IMR-90 (cell line): ENCODE results near the gene STIM1. TPM values are rescaled to one million over a fixed set of nuclear protein-coding genes. Genes with fewer than 3 reads are reported as not detected.

Source experiments
- ATAC-seq: fragments of 200-7000 bp; cut with Tn5 transposase; 2 replicates; pipeline ENCODE4 v1.9.1; 2020; ENCODE audit warnings: low read depth, mild to moderate bottlenecking, moderate library complexity
- BruUV-seq: library from RNA; stranded (reverse); fragments of 400-500 nt; replicated peaks from 2 replicates; lab custom pipeline; 2021; lab: Mats Ljungman, UMichigan
- CTCF ChIA-PET: fragments of 300-600 bp; formaldehyde crosslinking; extraction: SDS; loops from one replicate; lab custom pipeline; 2021; ENCODE audit warnings: antibody characterized with exemption; lab: Yijun Ruan, JAX
- POLR2A ChIA-PET: fragments of 300-600 bp; sonication (Branson Sonifier 250); formaldehyde crosslinking; loops from one replicate; lab custom pipeline; 2022; ENCODE audit warnings: antibody characterized with exemption; ENCODE audit not compliant: unreplicated experiment; lab: Charles Lee
- DNase-seq: peaks from one replicate; pipeline ENCODE4 v3.0.0; 2013
- H2AFZ ChIP-seq: replicated peaks from 2 replicates; pipeline ENCODE3; 2013; ENCODE audit warnings: low read length, mild to moderate bottlenecking; ENCODE audit not compliant: poor library complexity
- H2AK5ac ChIP-seq: 2 replicates; pipeline ENCODE4 v1.6.1; 2013; ENCODE audit warnings: low read depth, low read length, inconsistent platforms
- H2AK9ac ChIP-seq: replicated peaks from 2 replicates; pipeline ENCODE3; 2013; ENCODE audit warnings: mild to moderate bottlenecking, low read depth, low read length, moderate library complexity; ENCODE audit not compliant: poor library complexity
- H2BK120ac ChIP-seq: 2 replicates; pipeline ENCODE4 v1.6.1; 2013; ENCODE audit warnings: low read depth, low read length, inconsistent platforms
- H2BK15ac ChIP-seq: 3 replicates; pipeline ENCODE4 v1.6.1; 2013; ENCODE audit warnings: low read depth, low read length, inconsistent platforms
- H2BK20ac ChIP-seq: 2 replicates; pipeline ENCODE4 v1.6.1; 2013; ENCODE audit warnings: low read depth, mild to moderate bottlenecking, inconsistent platforms, low read length, moderate library complexity
- H2BK5ac ChIP-seq: 2 replicates; pipeline ENCODE4 v1.6.1; 2013; ENCODE audit warnings: mild to moderate bottlenecking, low read depth, low read length, inconsistent platforms; ENCODE audit not compliant: poor library complexity, severe bottlenecking
- H3K14ac ChIP-seq: replicated peaks from 2 replicates; pipeline ENCODE4 v1.6.1; 2013; ENCODE audit warnings: low read depth, low read length, inconsistent platforms
- H3K18ac ChIP-seq: 2 replicates; pipeline ENCODE4 v1.6.1; 2013; ENCODE audit warnings: low read depth, low read length, control low read depth
- H3K23ac ChIP-seq: 2 replicates; pipeline ENCODE4 v1.6.1; 2013; ENCODE audit warnings: low read depth, low read length, inconsistent platforms
- H3K27ac ChIP-seq: 2 replicates; pipeline ENCODE4 v1.5.1; 2013; ENCODE audit warnings: mild to moderate bottlenecking, control low read depth, low read length; ENCODE audit not compliant: insufficient read depth
- H3K27me3 ChIP-seq: 2 replicates; pipeline ENCODE4 v1.6.1; 2013; ENCODE audit warnings: low read length; ENCODE audit not compliant: control insufficient read depth, insufficient read depth
- H3K36me3 ChIP-seq: 2 replicates; pipeline ENCODE4 v1.6.1; 2013; ENCODE audit warnings: low read length, mixed read lengths; ENCODE audit not compliant: control insufficient read depth, insufficient read depth
- H3K4ac ChIP-seq: 2 replicates; pipeline ENCODE4 v1.6.1; 2013; ENCODE audit warnings: low read depth, low read length, inconsistent platforms
- H3K4me1 ChIP-seq: 2 replicates; pipeline ENCODE4 v1.6.1; 2013; ENCODE audit warnings: low read length, mixed read lengths; ENCODE audit not compliant: control insufficient read depth, insufficient read depth
- H3K4me2 ChIP-seq: 2 replicates; pipeline ENCODE4 v1.6.1; 2013; ENCODE audit warnings: low read depth, mild to moderate bottlenecking, control low read depth, low read length, moderate library complexity
- H3K4me3 ChIP-seq: 2 replicates; pipeline ENCODE4 v1.5.1; 2013; ENCODE audit warnings: low read depth, mild to moderate bottlenecking, control low read depth, low read length, moderate library complexity; ENCODE audit not compliant: insufficient read depth
- H3K56ac ChIP-seq: 2 replicates; pipeline ENCODE4 v1.6.1; 2013; ENCODE audit warnings: low read length, inconsistent platforms; ENCODE audit not compliant: insufficient read depth; ENCODE audit errors: extremely low read depth
- H3K79me1 ChIP-seq, 2 experiments: 2 replicates each; pipeline ENCODE4 v1.6.1; 2013; ENCODE audit warnings: low read length in 2 of 2, inconsistent platforms in 1 of 2, low read depth in 1 of 2
- H3K9ac ChIP-seq: 2 replicates; pipeline ENCODE4 v1.6.1; 2013; ENCODE audit warnings: low read depth, low read length, control low read depth
- H3K9me1 ChIP-seq: 2 replicates; pipeline ENCODE4 v1.6.1; 2013; ENCODE audit warnings: low read length, inconsistent platforms; ENCODE audit not compliant: insufficient read depth
- H3K9me3 ChIP-seq: 2 replicates; pipeline ENCODE4 v1.6.1; 2013; ENCODE audit warnings: low read length; ENCODE audit not compliant: control insufficient read depth, insufficient read depth
- H4K20me1 ChIP-seq: 2 replicates; pipeline ENCODE4 v1.6.1; 2013; ENCODE audit warnings: low read length, inconsistent platforms; ENCODE audit not compliant: insufficient read depth
- H4K5ac ChIP-seq: 2 replicates; pipeline ENCODE4 v1.6.1; 2013; ENCODE audit warnings: mild to moderate bottlenecking, low read depth, low read length, control low read depth
- H4K8ac ChIP-seq, 2 experiments: 2 replicates each; pipeline ENCODE4 v1.6.1; 2013; ENCODE audit warnings: low read depth in 2 of 2, low read length in 2 of 2, control low read depth in 1 of 2, inconsistent platforms in 1 of 2
- H4K91ac ChIP-seq: 2 replicates; pipeline ENCODE4 v1.6.1; 2013; ENCODE audit warnings: low read depth, low read length, inconsistent platforms; ENCODE audit not compliant: insufficient read depth
- FOS ChIP-seq: fragments of 150-350 bp; IDR thresholded peaks from 2 replicates; pipeline ENCODE4 v1.6.1; 2016; ENCODE audit warnings: low read depth, low read length
- MAFK ChIP-seq: IDR thresholded peaks from 2 replicates; pipeline ENCODE4 v1.6.1; 2012; ENCODE audit warnings: low read depth, low read length, improper control_type of control experiment
- MXI1 ChIP-seq: IDR thresholded peaks from 2 replicates; pipeline ENCODE4 v1.6.1; 2012; ENCODE audit warnings: low read depth, mild to moderate bottlenecking, low read length, moderate library complexity, borderline replicate concordance
- RCOR1 ChIP-seq: IDR thresholded peaks from 2 replicates; pipeline ENCODE4 v1.6.1; 2012; ENCODE audit warnings: mild to moderate bottlenecking, low read length, improper control_type of control experiment; ENCODE audit not compliant: insufficient replicate concordance
- SMC3 ChIP-seq: fragments of 150-350 bp; IDR thresholded peaks from 2 replicates; pipeline ENCODE4 v1.6.1; 2016; ENCODE audit warnings: low read depth, mild to moderate bottlenecking, antibody characterized with exemption, low read length, moderate library complexity
- dilution Hi-C: fragments of 300-500 bp; cut with HindIII; formaldehyde crosslinking; loops from one replicate; pipeline ENCODE4 v1.14.3; 2018; ENCODE audit warnings: low sequenced_read_pairs; ENCODE audit not compliant: unreplicated experiment
- in situ Hi-C: fragments of 300-500 bp; cut with MboI; formaldehyde crosslinking; loops from 3 replicates; pipeline ENCODE4 v1.14.3; 2019; ENCODE audit warnings: low sequenced_read_pairs, inconsistent platforms, mixed read lengths
- intact Hi-C: fragments of 100-400 bp; cut with micrococcal nuclease; formaldehyde crosslinking; loops from 2 replicates; pipeline ENCODE4 v1.10.0; 2022
- polyA plus RNA-seq, 3 experiments: library from polyadenylated mRNA; depleted of rRNA; stranded (reverse); fragments of >200 nt; gene quantifications; 2 replicates each; pipeline ENCODE4 v1.2.3, GENCODE V29; 2012; ENCODE audit warnings: low replicate concordance in 1 of 3
- total RNA-seq: library from RNA; depleted of rRNA; stranded (reverse); fragments of >200 nt; gene quantifications from 2 replicates; pipeline ENCODE4 v1.2.3, GENCODE V29; 2012

The STIM1 gene
- total and polyA plus RNA-seq, 2 of the 4 experiments (the other 2 are of a cell fraction) = 17.9 to 23.0 TPM

GRCh38 chr11:3952715-3953114 is 97.3 kb downstream of the STIM1 start:
- intact Hi-C loops = no loop called here
- peaks cover 7% of the 10 kb centered on the region for H3K4me1 ChIP-seq
- no peaks in the 10 kb centered on the region for H3K36me3 ChIP-seq
- H2BK20ac ChIP-seq = no peak overlapping the region
- ATAC-seq = no peak
- no peak for DNase-seq
- H2AFZ ChIP-seq = no peak overlapping the region
- H4K8ac ChIP-seq = no peak overlapping the region
- no peaks in the 10 kb centered on the region for H4K20me1 ChIP-seq
- dilution Hi-C loops = no loop called here
- BruUV-seq = no TSS peak
- H3K9me3 ChIP-seq = no peaks in the 10 kb centered on the region
- H3K27me3 ChIP-seq = no peaks in the 10 kb centered on the region
- H2BK15ac ChIP-seq = no peak overlapping the region
- CTCF ChIA-PET = no interaction called here
- no peak overlapping the region for H2AK9ac ChIP-seq
- no peak overlapping the region for H2BK5ac ChIP-seq
- peaks cover 13 to 15% of the 10 kb centered on the region in 2 experiments; a peak in 3 of 4 replicates for H3K79me1 ChIP-seq
- no peak overlapping the region for H3K9ac ChIP-seq
- in situ Hi-C loops = no loop called here
- H2BK120ac ChIP-seq = no peak overlapping the region
- no peak overlapping the region for H3K27ac ChIP-seq
- H2AK5ac ChIP-seq = no peak overlapping the region
- H3K23ac ChIP-seq = no peak overlapping the region
- 0 out of 2 replicates have a peak, but pooled peaks cover 5% of the 10 kb centered on the region for H3K9me1 ChIP-seq
- H4K5ac ChIP-seq = no peak overlapping the region
- POLR2A ChIA-PET = no interaction called here
- no peak overlapping the region for H3K4me2 ChIP-seq
- H3K56ac ChIP-seq = no peak overlapping the region
- no peak overlapping the region for H3K4ac ChIP-seq
- H3K4me3 ChIP-seq = no peak overlapping the region
- TF ChIP-seq MXI1 (no peak), RCOR1 (no peak), SMC3 (no peak), FOS (no peak), MAFK (no peak)
- H4K91ac ChIP-seq = no peak overlapping the region
- H3K14ac ChIP-seq = no peak overlapping the region
- no peak overlapping the region for H3K18ac ChIP-seq
